GM12892 (cell line): ENCODE measurements around the gene PRKCG.

Source experiments
- DNase-seq: peaks from one replicate; pipeline ENCODE4 v3.0.0; 2011; ENCODE audit not compliant: insufficient read length
- FAIRE-seq: peaks from 2 replicates; lab custom pipeline; 2011; peaks lifted over from hg19 to GRCh38; lab: Jason Lieb, UNC
- POLR2A ChIP-seq: IDR thresholded peaks from 2 replicates; pipeline ENCODE4 v1.6.1; 2011; ENCODE audit warnings: low read depth, low read length, control low read depth
- POLR2AphosphoS5 ChIP-seq: IDR thresholded peaks from 2 replicates; pipeline ENCODE4 v1.6.1; 2011; ENCODE audit warnings: low read depth, low read length, control low read depth
- TAF1 ChIP-seq: IDR thresholded peaks from 2 replicates; pipeline ENCODE4 v1.6.1; 2011; ENCODE audit warnings: low read depth, mild to moderate bottlenecking, control low read depth, low read length, borderline replicate concordance

The PRKCG gene

GRCh38 chr19:53873773-53874605, 8.0 kb upstream of the PRKCG start:
- TF ChIP-seq TAF1 (no peak), POLR2AphosphoS5 (no peak), POLR2A (no peak)
- no peak for FAIRE-seq
- DNase-seq: no peak

DNA sequence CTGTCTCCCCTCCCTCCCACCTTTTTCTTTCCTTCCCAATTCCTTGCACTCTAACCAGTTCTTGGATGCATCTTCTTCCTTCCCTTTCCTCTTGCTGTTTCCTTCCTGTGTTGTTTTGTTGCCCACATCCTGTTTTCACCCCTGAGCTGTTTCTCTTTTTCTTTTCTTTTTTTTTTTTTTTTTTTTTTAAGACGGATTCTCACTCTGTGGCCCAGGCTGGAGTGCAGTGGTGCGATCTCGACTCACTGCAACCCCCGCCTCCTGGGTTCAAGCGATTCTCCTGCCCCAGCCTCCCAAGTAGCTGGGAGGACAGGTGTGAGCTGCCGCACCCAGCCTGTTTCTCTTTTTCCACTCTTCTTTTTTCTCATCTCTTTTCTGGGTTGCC, 7.4 kb upstream of the PRKCG start:
- no peak for FAIRE-seq
- DNase-seq: no peak

GRCh38 chr19:53875602-53876325, 6.2 kb upstream of the PRKCG start:
- TF ChIP-seq POLR2AphosphoS5 (no peak), TAF1 (no peak), POLR2A (no peak)
- no peak for FAIRE-seq
- DNase-seq: no peak

More for the DNA sequence above, 7.4 kb upstream of the PRKCG start:
- no peak for TF ChIP-seq POLR2AphosphoS5

- FAIRE-seq (no peak), DNase-seq (no peak)
These were observed 5.3 kb upstream of the PRKCG start for GRCh38 chr19:53876651-53877224.

DNA sequence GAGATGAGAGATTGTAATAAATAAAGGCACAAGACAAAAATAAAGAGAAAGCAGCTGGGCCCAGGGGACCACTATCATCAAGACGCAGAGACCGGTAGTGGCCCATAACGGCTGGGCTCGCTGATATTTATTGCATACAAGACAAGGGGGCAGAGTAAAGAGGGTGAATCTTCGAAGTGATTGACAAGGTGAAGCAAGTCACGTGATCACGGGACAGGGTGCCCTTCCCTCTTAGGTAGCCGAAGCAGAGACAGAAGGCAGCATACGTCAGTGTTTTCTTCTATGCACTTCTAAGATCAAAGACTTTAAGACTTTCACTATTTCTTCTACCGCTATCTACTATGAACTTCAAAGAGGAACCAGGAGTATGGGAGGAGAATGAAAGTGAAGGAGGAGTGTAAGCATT, 4.6 kb upstream of the PRKCG start:
- TF ChIP-seq POLR2A: no peak
- no peak for TF ChIP-seq POLR2AphosphoS5
- TF ChIP-seq TAF1: no peak
- FAIRE-seq (no peak), DNase-seq (no peak)

More at GRCh38 chr19:53876651-53877224, 5.3 kb upstream of the PRKCG start:
- TF ChIP-seq POLR2A: no peak
- TF ChIP-seq POLR2AphosphoS5: no peak
- TF ChIP-seq TAF1: no peak

GRCh38 chr19:53878776-53879139, 3.2 kb upstream of the PRKCG start:
- TF ChIP-seq POLR2AphosphoS5 (no peak), POLR2A (no peak), TAF1 (no peak)
- FAIRE-seq: no peak
- DNase-seq: no peak

GRCh38 chr19:53879140-53880081, 2.6 kb upstream of the PRKCG start:
- no peak for TF ChIP-seq TAF1
- TF ChIP-seq POLR2AphosphoS5: no peak
- TF ChIP-seq POLR2A: no peak
- peak; percentile 73 for DNase-seq
- no peak for FAIRE-seq

DNA sequence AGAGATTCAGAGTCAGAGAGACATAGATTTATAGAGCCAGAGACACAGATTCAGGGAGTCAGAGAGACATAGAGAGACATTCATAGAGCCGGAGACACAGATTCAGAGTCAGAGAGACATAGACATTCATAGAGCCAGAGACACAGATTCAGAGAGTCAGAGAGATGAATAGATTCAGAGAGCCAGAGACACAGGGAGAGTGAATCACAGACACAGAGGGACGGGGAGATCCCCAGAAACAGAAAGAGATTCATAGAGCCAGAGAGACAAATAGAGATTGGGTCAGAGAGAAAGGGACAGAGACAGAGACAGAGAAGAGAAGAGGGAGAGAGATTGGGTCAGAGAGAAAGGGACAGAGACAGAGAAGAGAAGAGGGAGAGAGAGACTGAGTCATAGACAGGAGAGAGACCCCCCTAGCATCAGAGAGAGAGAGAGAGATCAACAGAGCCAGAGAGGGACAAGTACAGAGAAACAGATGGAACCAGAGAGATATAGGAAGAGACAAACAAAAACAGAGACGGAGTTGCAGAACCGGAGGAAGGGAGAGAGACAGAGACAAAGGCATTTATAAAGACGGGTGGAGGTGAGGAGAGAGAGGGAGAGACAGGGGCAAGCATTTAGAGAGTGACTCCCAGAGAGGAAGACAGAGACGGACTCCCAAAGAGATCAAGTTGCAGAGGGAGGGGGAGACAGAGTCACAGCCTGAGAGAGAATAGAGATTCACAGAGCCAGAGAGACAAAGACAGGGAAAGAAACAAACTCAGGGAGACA, 1.1 kb upstream of the PRKCG start:
- TF ChIP-seq TAF1 (no peak), POLR2AphosphoS5 (no peak), POLR2A (no peak)
- DNase-seq (no peak), FAIRE-seq (no peak)

DNA sequence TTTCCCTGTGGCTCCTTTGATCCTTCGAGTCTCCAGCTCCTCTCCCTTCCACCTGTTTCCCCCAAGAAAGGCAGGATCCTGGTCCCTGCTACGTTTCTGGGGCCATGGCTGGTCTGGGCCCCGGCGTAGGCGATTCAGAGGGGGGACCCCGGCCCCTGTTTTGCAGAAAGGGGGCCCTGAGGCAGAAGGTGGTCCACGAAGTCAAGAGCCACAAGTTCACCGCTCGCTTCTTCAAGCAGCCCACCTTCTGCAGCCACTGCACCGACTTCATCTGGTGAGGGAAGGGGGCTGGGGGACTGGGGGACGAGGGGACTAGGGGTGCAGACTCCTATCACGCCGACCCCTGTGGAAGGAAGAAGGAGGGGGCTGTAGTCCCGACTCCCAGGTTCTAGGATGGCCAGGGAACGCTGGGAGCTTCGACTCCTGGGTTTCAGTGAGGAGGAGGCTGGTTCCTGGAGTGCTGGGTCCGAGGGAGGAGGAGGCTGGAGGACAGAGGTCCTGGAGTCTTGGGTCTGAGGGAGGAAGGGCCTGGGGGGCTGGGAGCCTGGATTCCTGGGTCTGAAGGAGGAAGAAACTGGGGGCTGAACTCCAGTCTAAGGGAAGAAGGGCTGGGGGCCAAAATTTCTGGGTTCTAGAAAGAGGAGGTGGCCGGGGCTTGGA, 524 bp downstream of the PRKCG start:
- DNase-seq: no peak
- no peak for FAIRE-seq
- TF ChIP-seq POLR2A (no peak), TAF1 (no peak), POLR2AphosphoS5 (no peak)

GRCh38 chr19:53883231-53883661, 1.2 kb downstream of the PRKCG start:
- no peak for DNase-seq
- no peak for FAIRE-seq
- no peak for TF ChIP-seq TAF1
- no peak for TF ChIP-seq POLR2AphosphoS5
- TF ChIP-seq POLR2A: no peak
